GM20000 (cell line): ENCODE data around the gene DPP4.
"Not testable (repeated sequence)": the region's sequence is repeated elsewhere in the genome, so short reads cannot be mapped to it uniquely, and the experiment has no call there.

ENCODE experiments used
- DNase-seq: peaks from one replicate; pipeline ENCODE4 v3.0.0; 2012; ENCODE audit warnings: low spot score
- TF ChIP-seq, protein P1 (sequence below): IDR thresholded peaks from 2 replicates; pipeline ENCODE4 v1.5.1; 2012; ENCODE audit warnings: mild to moderate bottlenecking, control low read depth; ENCODE audit errors: extremely low read depth, missing control alignments

The DPP4 gene

GRCh38 chr2:161954103-161954502 lies 119.9 kb downstream of the DPP4 start:
- TF ChIP-seq, protein P1, sequence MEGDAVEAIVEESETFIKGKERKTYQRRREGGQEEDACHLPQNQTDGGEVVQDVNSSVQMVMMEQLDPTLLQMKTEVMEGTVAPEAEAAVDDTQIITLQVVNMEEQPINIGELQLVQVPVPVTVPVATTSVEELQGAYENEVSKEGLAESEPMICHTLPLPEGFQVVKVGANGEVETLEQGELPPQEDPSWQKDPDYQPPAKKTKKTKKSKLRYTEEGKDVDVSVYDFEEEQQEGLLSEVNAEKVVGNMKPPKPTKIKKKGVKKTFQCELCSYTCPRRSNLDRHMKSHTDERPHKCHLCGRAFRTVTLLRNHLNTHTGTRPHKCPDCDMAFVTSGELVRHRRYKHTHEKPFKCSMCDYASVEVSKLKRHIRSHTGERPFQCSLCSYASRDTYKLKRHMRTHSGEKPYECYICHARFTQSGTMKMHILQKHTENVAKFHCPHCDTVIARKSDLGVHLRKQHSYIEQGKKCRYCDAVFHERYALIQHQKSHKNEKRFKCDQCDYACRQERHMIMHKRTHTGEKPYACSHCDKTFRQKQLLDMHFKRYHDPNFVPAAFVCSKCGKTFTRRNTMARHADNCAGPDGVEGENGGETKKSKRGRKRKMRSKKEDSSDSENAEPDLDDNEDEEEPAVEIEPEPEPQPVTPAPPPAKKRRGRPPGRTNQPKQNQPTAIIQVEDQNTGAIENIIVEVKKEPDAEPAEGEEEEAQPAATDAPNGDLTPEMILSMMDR, result no peak
- DNase-seq, result no peak

GRCh38 chr2:161953367-161953766 lies 120.6 kb downstream of the DPP4 start:
- DNase-seq, result not testable (repeated sequence)

DNA sequence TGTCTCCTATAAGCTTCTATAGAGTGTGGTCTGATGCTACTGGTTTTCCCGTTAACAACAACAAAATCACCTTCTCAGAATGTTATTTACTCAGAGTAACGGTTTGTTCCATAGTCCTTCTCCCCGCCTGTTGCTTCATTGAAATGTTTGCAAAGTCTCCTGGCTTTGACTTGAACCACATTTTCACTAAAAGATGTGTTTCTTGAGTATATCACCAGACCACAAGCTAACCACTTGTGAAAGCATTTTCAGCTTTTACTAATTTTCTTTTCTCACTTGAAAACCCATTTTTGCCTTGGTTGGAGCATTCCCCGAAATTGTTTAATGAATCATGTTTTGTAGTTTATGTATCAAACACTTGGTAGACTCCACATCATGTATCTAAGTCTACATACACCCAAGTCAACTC lies 121.2 kb downstream of the DPP4 start:
- TF ChIP-seq, protein P1, result no peak
- DNase-seq, result no peak

DNA sequence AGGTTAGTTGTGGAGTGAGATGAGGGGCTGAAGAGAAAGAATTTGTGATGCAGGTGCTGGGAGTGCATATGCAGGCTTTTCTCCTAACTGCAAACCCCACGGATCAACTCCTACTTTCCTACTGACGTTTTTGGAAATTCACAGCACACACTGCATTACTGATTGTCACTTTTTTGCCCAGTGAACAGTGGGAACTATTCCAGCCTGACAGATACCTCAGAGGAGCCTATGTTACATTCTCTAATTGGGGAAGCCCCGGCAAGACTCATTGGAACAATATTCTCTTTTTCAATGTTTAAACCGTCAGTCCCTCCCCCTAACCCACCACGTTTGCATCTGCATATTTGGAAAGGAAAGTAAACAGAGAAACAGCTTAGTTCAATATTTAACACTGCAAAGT lies 126.2 kb downstream of the DPP4 start:
- DNase-seq, result no peak
- TF ChIP-seq, protein P1, result no peak

GRCh38 chr2:161947406-161947805 lies 126.6 kb downstream of the DPP4 start:
- DNase-seq, result no peak
- TF ChIP-seq, protein P1, result no peak

GRCh38 chr2:161946489-161947107 lies 127.4 kb downstream of the DPP4 start:
- DNase-seq, result no peak
- TF ChIP-seq, protein P1, result peak; percentile 8

DNA sequence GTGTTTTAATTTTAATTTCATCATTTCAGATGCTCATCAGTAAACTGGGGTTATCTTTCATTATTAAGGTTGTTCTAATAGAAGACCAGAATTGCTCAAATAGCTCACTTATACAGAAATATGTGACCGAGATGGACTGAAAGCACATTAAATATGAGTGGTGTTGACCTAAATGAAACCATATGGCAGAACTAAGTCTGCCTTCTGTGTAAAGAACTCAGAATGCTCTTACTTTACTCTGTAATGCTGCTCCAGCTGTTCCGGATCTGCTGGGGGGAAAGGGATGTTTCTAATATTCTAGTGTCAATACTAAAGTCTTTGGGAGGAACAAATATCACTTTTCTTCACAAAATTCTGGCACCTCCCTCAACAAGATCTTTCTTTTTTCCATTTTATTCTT lies 131.0 kb downstream of the DPP4 start:
- DNase-seq, result no peak
- TF ChIP-seq, protein P1, result no peak
